Measurements from ENCODE around the gene TOE1.

DNA sequence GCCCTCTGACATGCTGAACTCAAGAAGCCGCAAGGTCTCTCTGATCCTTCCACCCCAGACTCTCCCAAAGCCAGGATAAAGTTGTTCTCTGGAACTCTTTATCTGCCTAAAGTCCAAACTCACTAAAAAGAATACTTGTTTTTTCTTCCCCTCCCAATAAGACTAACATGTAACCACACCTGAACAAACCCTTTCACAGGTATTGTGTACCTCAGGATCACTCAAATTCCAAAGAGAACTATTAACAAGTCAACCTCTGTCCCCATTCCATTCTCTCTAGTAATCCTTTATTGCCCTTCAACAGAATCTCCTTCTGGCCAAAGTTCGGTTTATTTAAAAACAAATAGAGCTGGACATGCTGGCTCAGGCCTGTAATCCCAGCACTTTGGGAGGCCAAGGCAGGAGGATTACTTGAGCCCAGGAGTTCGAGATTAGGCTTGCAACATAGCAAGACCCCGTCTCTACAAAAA is 4.1 kb upstream of the TOE1 start:
- TF ChIP-seq, protein P1, sequence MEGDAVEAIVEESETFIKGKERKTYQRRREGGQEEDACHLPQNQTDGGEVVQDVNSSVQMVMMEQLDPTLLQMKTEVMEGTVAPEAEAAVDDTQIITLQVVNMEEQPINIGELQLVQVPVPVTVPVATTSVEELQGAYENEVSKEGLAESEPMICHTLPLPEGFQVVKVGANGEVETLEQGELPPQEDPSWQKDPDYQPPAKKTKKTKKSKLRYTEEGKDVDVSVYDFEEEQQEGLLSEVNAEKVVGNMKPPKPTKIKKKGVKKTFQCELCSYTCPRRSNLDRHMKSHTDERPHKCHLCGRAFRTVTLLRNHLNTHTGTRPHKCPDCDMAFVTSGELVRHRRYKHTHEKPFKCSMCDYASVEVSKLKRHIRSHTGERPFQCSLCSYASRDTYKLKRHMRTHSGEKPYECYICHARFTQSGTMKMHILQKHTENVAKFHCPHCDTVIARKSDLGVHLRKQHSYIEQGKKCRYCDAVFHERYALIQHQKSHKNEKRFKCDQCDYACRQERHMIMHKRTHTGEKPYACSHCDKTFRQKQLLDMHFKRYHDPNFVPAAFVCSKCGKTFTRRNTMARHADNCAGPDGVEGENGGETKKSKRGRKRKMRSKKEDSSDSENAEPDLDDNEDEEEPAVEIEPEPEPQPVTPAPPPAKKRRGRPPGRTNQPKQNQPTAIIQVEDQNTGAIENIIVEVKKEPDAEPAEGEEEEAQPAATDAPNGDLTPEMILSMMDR (conservative IDR thresholded peaks at IDR 0.05; ENCODE audit: low read depth, low read length) = no peak
- TF ChIP-seq EZH2 (IDR thresholded peaks at IDR 0.05; ENCODE audit: low read length, unreplicated experiment) (no peak), EZH2phosphoT487 (IDR thresholded peaks at IDR 0.05; ENCODE audit: borderline replicate concordance, low read length) (no peak)
